SK-N-SH (cell line): Measurements from ENCODE around the gene PEAK1. TPM values are rescaled to one million over a fixed set of nuclear protein-coding genes. Genes with fewer than 3 reads are reported as not detected.

Source experiments
- CTCF ChIA-PET: fragments of 300-600, 350-600 bp; formaldehyde crosslinking; extraction: SDS; loops from one replicate; lab custom pipeline; 2021; lab: Yijun Ruan, JAX
- POLR2A ChIA-PET: fragments of 350-600 bp; sonication (Branson Sonifier 250); formaldehyde crosslinking; extraction: SDS; loops from one replicate; lab custom pipeline; 2020; ENCODE audit warnings: antibody characterized with exemption, inconsistent platforms; lab: Yijun Ruan, JAX
- DNase-seq: peaks from one replicate; pipeline ENCODE4 v3.0.0; 2012
- H2AFZ ChIP-seq: fragments of 200-600 bp; sonication (generic); 2 replicates; pipeline ENCODE4 v1.8.1; 2016; ENCODE audit warnings: antibody characterized with exemption, mild to moderate bottlenecking, low read depth
- H3F3A ChIP-seq: fragments of 200-600 bp; sonication (generic); replicated peaks from 2 replicates; pipeline ENCODE3; 2016; ENCODE audit warnings: antibody characterized with exemption, mild to moderate bottlenecking; ENCODE audit not compliant: insufficient read depth
- H3K27ac ChIP-seq, 2 experiments: fragments of 200-500 bp in 1 of 2; fragments of 200-600 bp in 1 of 2; sonication (Bioruptor generic) in 1 of 2; sonication (generic), shearing (Covaris generic) in 1 of 2; 2 replicates each; pipeline versions ENCODE4 v1.5.1 to v1.6.1; 2014 to 2016; ENCODE audit warnings: low read depth in 2 of 2, inconsistent platforms in 1 of 2, low read length in 1 of 2, mild to moderate bottlenecking in 1 of 2, mixed read lengths in 1 of 2
- H3K27me3 ChIP-seq: fragments of 200-600 bp; sonication (generic), shearing (Covaris generic); 2 replicates; pipeline ENCODE4 v1.6.1; 2016; ENCODE audit warnings: mixed run types; ENCODE audit not compliant: insufficient read depth
- H3K36me3 ChIP-seq, 2 experiments: fragments of 200-500 bp in 1 of 2; fragments of 200-600 bp in 1 of 2; sonication (Bioruptor generic) in 1 of 2; sonication (generic) in 1 of 2; replicated peaks in 1 of 2; 2 replicates each; pipeline versions ENCODE3 to v1.5.1; 2014 to 2016; ENCODE audit warnings: low read length in 1 of 2, mild to moderate bottlenecking in 1 of 2; ENCODE audit not compliant: insufficient read depth in 2 of 2, control insufficient read depth in 1 of 2
- H3K4me1 ChIP-seq, 2 experiments: fragments of 200-500 bp in 1 of 2; fragments of 200-600 bp in 1 of 2; sonication (Bioruptor generic) in 1 of 2; sonication (generic), shearing (Covaris generic) in 1 of 2; 2 replicates each; pipeline versions ENCODE4 v1.5.1 to v1.6.1; 2014 to 2016; ENCODE audit warnings: low read depth in 1 of 2, low read length in 1 of 2, mixed run types in 1 of 2; ENCODE audit not compliant: insufficient read depth in 2 of 2, control insufficient read depth in 1 of 2
- H3K4me2 ChIP-seq: fragments of 200-600 bp; sonication (generic), shearing (Covaris generic); 2 replicates; pipeline ENCODE4 v1.6.1; 2017; ENCODE audit warnings: mixed run types
- H3K4me3 ChIP-seq, 2 experiments: fragments of 200-500 bp in 1 of 2; fragments of 200-600 bp in 1 of 2; sonication (Bioruptor generic) in 1 of 2; sonication (generic), shearing (Covaris generic) in 1 of 2; 2 replicates each; pipeline versions ENCODE4 v1.5.1 to v1.8.1; 2014 to 2016; ENCODE audit warnings: low read depth in 2 of 2, inconsistent platforms in 1 of 2, low read length in 1 of 2, mild to moderate bottlenecking in 1 of 2, mixed read lengths in 1 of 2, moderate library complexity in 1 of 2
- H3K79me2 ChIP-seq: fragments of 200-600 bp; sonication (generic); 2 replicates; pipeline ENCODE4 v1.8.1; 2017; ENCODE audit warnings: mild to moderate bottlenecking; ENCODE audit not compliant: insufficient read depth
- H3K9ac ChIP-seq: fragments of 200-600 bp; sonication (generic); 2 replicates; pipeline ENCODE4 v1.6.1; 2017; ENCODE audit warnings: mixed run types
- H3K9me2 ChIP-seq: fragments of 200-600 bp; sonication (generic); 2 replicates; pipeline ENCODE4 v1.6.1; 2017; ENCODE audit warnings: mixed run types
- H3K9me3 ChIP-seq: fragments of 200-600 bp; sonication (generic); 2 replicates; pipeline ENCODE4 v1.6.1; 2017; ENCODE audit warnings: mixed run types, mild to moderate bottlenecking, moderate library complexity
- H4K20me1 ChIP-seq: fragments of 200-600 bp; sonication (generic); 2 replicates; pipeline ENCODE4 v1.6.1; 2017; ENCODE audit warnings: mild to moderate bottlenecking, mixed run types; ENCODE audit not compliant: insufficient read depth
- FOSL2 ChIP-seq: IDR thresholded peaks from 2 replicates; pipeline ENCODE4 v1.4.0; 2012; ENCODE audit warnings: low read depth, mild to moderate bottlenecking, moderate library complexity, borderline replicate concordance
- FOXJ3 ChIP-seq: sonication (generic); formaldehyde crosslinking; IDR thresholded peaks from 2 replicates; pipeline ENCODE4 v1.5.1; 2020; ENCODE audit warnings: mild to moderate bottlenecking, missing genetic modification reagents
- FOXM1 ChIP-seq: IDR thresholded peaks from 2 replicates; pipeline ENCODE4 v1.4.0; 2012; ENCODE audit warnings: low read depth, mild to moderate bottlenecking
- GATA2 ChIP-seq: sonication (generic); formaldehyde crosslinking; IDR thresholded peaks from 2 replicates; pipeline ENCODE4 v1.5.0; 2020; ENCODE audit warnings: mild to moderate bottlenecking, missing genetic modification reagents
- MAX ChIP-seq: IDR thresholded peaks from 2 replicates; pipeline ENCODE4 v1.4.0; 2012; ENCODE audit warnings: low read depth
- MEF2A ChIP-seq: IDR thresholded peaks from 2 replicates; pipeline ENCODE4 v1.4.0; 2012; ENCODE audit warnings: low read depth, borderline replicate concordance
- NRF1 ChIP-seq: IDR thresholded peaks from 2 replicates; pipeline ENCODE4 v1.6.1; 2012; ENCODE audit warnings: low read depth, mild to moderate bottlenecking, low read length
- POLR2AphosphoS5 ChIP-seq: IDR thresholded peaks from 2 replicates; pipeline ENCODE4 v1.6.1; 2012; ENCODE audit warnings: low read depth, low read length
- REST ChIP-seq: IDR thresholded peaks from 2 replicates; pipeline ENCODE4 v1.6.1; 2012; ENCODE audit warnings: mild to moderate bottlenecking, low read depth, low read length, moderate library complexity
- RXRA ChIP-seq: IDR thresholded peaks from 2 replicates; pipeline ENCODE4 v1.4.0; 2012; ENCODE audit warnings: low read depth, mild to moderate bottlenecking, borderline replicate concordance
- SMC3 ChIP-seq: IDR thresholded peaks from 2 replicates; pipeline ENCODE4 v1.6.1; 2012; ENCODE audit warnings: low read depth, low read length, improper control_type of control experiment
- USF2 ChIP-seq: fragments of 150-350 bp; IDR thresholded peaks from 2 replicates; pipeline ENCODE4 v1.6.1; 2017; ENCODE audit warnings: antibody characterized with exemption, low read length, low read depth, borderline replicate concordance
- whole genome bisulfite sequencing: methylation state at CpG from one replicate; pipeline ENCODE4 v1.1.6; 2017; ENCODE audit warnings: low lambda C conversion rate; 5-methylcytosine and 5-hydroxymethylcytosine counted together
- polyA plus RNA-seq, 3 experiments: library from polyadenylated mRNA; depleted of rRNA; stranded (reverse); fragments of >200 nt; gene quantifications; 2 replicates each; pipeline ENCODE4 v1.2.3, GENCODE V29; 2012

Gene PEAK1
- polyA plus RNA-seq, 1 of the 3 experiments (the other 2 are of a cell fraction) = 9.0 TPM

GRCh38 chr15:77130315-77130930 is 289.5 kb downstream of the PEAK1 start:
- H3K36me3 ChIP-seq = peaks cover 8 to 31% of the 10 kb centered on the region in 2 experiments
- H3K9ac ChIP-seq = no peak overlapping the region
- H3K4me1 ChIP-seq = no peaks in the 10 kb centered on the region; a peak in 1 of 4 replicates
- no peak for DNase-seq
- H3K27me3 ChIP-seq = no peaks in the 10 kb centered on the region
- H3F3A ChIP-seq = no peaks in the 10 kb centered on the region
- ChIA-PET POLR2A (no interaction called here), CTCF (interaction anchor here (1.1 to 4.0 kb wide), 2 partner anchors 11 to 56 kb away, joined by 4 to 23 read pairs; no protein-coding TSS in a partner anchor)
- no peaks in the 10 kb centered on the region for H4K20me1 ChIP-seq
- no peak overlapping the region for H3K4me2 ChIP-seq
- peaks cover 18% of the 10 kb centered on the region for H3K79me2 ChIP-seq
- 89% methylated on average over 1 of the region's 1 CpG for WGBS
- no peak overlapping the region for H2AFZ ChIP-seq
- no peak overlapping the region for H3K4me3 ChIP-seq
- H3K27ac ChIP-seq = no peak overlapping the region
- H3K9me3 ChIP-seq = no peaks in the 10 kb centered on the region
- TF ChIP-seq FOXJ3 (CRISPR knock-in tag) = no peak
- TF ChIP-seq NRF1 = no peak
- TF ChIP-seq SMC3 = no peak
- no peak for TF ChIP-seq GATA2 (CRISPR knock-in tag)
- TF ChIP-seq POLR2AphosphoS5 = no peak
- no peak for TF ChIP-seq MAX
- TF ChIP-seq FOXM1 = no peak
- no peak for TF ChIP-seq USF2
- TF ChIP-seq FOSL2 = no peak
- H3K9me2 ChIP-seq = no peaks in the 10 kb centered on the region

- H3K27me3 ChIP-seq = no peaks in the 10 kb centered on the region
Measured at GRCh38 chr15:77127626-77128025, 292.3 kb downstream of the PEAK1 start.

More at GRCh38 chr15:77127626-77128025, 292.3 kb downstream of the PEAK1 start:
- H3K4me2 ChIP-seq = no peak overlapping the region
- no peaks in the 10 kb centered on the region for H3K9me2 ChIP-seq
- H3K9ac ChIP-seq = no peak overlapping the region
- H2AFZ ChIP-seq = no peak overlapping the region
- H3K79me2 ChIP-seq = peaks cover 20% of the 10 kb centered on the region
- POLR2A ChIA-PET = no interaction called here
- no peak for DNase-seq
- TF ChIP-seq MEF2A = no peak
- no peak for TF ChIP-seq FOXJ3 (CRISPR knock-in tag)
- TF ChIP-seq RXRA = no peak
- TF ChIP-seq POLR2AphosphoS5 = no peak
- TF ChIP-seq REST = no peak
- TF ChIP-seq, all 33 proteins: peak for 0
- Histone ChIP-seq H3K4me3 (no peak overlapping the region), H3K36me3 (peaks cover under 1 to 15% of the 10 kb centered on the region in 2 experiments), H3K9me3 (no peaks in the 10 kb centered on the region), H3K27ac (no peak overlapping the region), H3K4me1 (no peaks in the 10 kb centered on the region), H4K20me1 (no peaks in the 10 kb centered on the region), H3F3A (no peaks in the 10 kb centered on the region)
- WGBS = 91% methylated on average over 7 of the region's 7 CpGs
- CTCF ChIA-PET = interaction anchor here (2.0 to 4.9 kb wide), 2 partner anchors 9 to 416 kb away, joined by 8 to 36 read pairs; no protein-coding TSS in a partner anchor
